Right atrium auricular region (tissue), 2 donors: ENCODE measurements around the gene NAB2. TPM values are rescaled to one million over a fixed set of nuclear protein-coding genes. Genes with fewer than 3 reads are reported as not detected.
A peak's percentile ranks its signal among the peaks of the same experiment; 100 is the strongest.

ENCODE experiments used
- DNase-seq: peaks from one replicate; pipeline ENCODE4 v3.0.0-alpha.2; 2019; ENCODE audit warnings: low spot score
- H3K27ac ChIP-seq, 2 donors: fragments of 200-600 bp; sonication (generic); 1 replicate in 1 of 2; 2 replicates in 1 of 2; pipeline ENCODE4 v1.5.1; 2016 to 2019
- H3K27me3 ChIP-seq, 2 donors: fragments of 200-600 bp; sonication (generic); one replicate each; pipeline versions ENCODE4 v1.5.1 to v1.6.0; 2017 to 2019
- H3K36me3 ChIP-seq: fragments of 200-600 bp; sonication (generic); one replicate; pipeline ENCODE4 v1.5.1; 2016
- H3K4me1 ChIP-seq, 2 donors: fragments of 200-600 bp; sonication (generic); one replicate each; pipeline versions ENCODE4 v1.5.1 to v1.6.0; 2017 to 2019
- H3K4me3 ChIP-seq, 2 donors: fragments of 200-600 bp; sonication (generic); 1 replicate in 1 of 2; 2 replicates in 1 of 2; pipeline ENCODE4 v1.5.1; 2017 to 2019; ENCODE audit warnings: mild to moderate bottlenecking in 1 of 2, moderate library complexity in 1 of 2
- H3K9me3 ChIP-seq, 2 donors: fragments of 200-600 bp; sonication (generic); one replicate each; pipeline ENCODE4 v1.5.1; 2019
- total RNA-seq, 2 donors: library from RNA; depleted of rRNA; stranded (reverse); fragments of >200 nt; gene quantifications; one replicate each; pipeline ENCODE4 v1.1.0, GENCODE V29; 2016
- TF ChIP-seq, protein P1 (sequence below), 2 donors: fragments of 200-600 bp; sonication (generic); IDR thresholded peaks; one replicate each; pipeline ENCODE4 v1.5.1; 2019; ENCODE audit warnings: antibody characterized with exemption in 2 of 2

NAB2 gene
- total RNA-seq, 2 donors from 2014 or later, result 9.0 to 21.1 TPM

DNA sequence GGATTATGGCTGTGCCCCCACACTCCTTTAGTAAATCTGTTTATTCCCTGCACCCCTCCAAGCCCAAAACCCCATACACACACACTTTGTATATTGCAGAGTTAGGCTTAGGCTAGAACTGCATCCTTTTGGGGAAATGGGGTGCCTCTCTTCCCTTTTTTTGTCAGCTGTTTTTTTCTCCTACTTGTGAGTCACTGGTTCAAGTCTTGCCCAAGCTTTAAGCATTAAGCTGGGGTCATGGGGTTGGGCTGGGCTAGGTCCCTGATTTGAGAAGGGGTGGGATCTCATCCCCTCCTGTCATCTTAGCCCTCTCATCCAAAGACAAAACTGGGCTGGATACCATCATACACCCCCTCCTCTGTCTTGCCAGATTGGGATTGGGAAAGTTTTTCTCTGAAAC lies 41.0 kb downstream of the NAB2 start:
- TF ChIP-seq, protein P1, sequence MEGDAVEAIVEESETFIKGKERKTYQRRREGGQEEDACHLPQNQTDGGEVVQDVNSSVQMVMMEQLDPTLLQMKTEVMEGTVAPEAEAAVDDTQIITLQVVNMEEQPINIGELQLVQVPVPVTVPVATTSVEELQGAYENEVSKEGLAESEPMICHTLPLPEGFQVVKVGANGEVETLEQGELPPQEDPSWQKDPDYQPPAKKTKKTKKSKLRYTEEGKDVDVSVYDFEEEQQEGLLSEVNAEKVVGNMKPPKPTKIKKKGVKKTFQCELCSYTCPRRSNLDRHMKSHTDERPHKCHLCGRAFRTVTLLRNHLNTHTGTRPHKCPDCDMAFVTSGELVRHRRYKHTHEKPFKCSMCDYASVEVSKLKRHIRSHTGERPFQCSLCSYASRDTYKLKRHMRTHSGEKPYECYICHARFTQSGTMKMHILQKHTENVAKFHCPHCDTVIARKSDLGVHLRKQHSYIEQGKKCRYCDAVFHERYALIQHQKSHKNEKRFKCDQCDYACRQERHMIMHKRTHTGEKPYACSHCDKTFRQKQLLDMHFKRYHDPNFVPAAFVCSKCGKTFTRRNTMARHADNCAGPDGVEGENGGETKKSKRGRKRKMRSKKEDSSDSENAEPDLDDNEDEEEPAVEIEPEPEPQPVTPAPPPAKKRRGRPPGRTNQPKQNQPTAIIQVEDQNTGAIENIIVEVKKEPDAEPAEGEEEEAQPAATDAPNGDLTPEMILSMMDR (IDR thresholded peaks at IDR 0.05), result no peak
- Histone ChIP-seq H3K4me3 (peak overlapping the region; percentile 61 to 77), H3K27me3 (no peaks in the 10 kb centered on the region), H3K36me3 (no peaks in the 10 kb centered on the region), H3K27ac (peak overlapping the region; percentile 97 to 98), H3K4me1 (peaks cover 0 to 71% of the 10 kb centered on the region in 2 donors), H3K9me3 (no peaks in the 10 kb centered on the region)
- peak; percentile 89 for DNase-seq

DNA sequence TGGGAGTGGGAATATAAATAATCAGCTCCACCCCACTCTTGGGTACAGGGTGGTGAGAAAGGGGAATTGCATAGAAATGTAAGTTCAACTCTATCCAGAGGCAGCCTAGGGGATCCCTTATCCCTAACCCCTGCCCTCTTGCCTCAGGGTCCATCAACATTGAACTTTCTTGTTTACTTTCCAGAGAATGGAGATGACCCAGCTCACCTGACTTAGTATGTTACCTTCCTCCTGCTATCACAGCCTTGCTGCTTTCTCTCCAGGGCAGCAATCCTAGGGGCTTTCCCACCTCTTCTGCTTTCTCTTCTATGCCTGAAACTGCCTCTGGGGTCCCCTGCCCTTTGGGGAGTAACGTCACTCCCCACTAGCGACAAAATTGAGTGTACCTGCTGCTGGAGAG lies 42.0 kb downstream of the NAB2 start:
- TF ChIP-seq, protein P1 (IDR thresholded peaks at IDR 0.05), result no peak
- no peak for DNase-seq
- Histone ChIP-seq H3K27ac (peak overlapping the region; percentile 97 to 98), H3K4me1 (peaks cover 0 to 81% of the 10 kb centered on the region in 2 donors), H3K27me3 (no peaks in the 10 kb centered on the region), H3K36me3 (no peaks in the 10 kb centered on the region), H3K9me3 (no peaks in the 10 kb centered on the region), H3K4me3 (peak overlapping the region; percentile 61 to 77)

DNA sequence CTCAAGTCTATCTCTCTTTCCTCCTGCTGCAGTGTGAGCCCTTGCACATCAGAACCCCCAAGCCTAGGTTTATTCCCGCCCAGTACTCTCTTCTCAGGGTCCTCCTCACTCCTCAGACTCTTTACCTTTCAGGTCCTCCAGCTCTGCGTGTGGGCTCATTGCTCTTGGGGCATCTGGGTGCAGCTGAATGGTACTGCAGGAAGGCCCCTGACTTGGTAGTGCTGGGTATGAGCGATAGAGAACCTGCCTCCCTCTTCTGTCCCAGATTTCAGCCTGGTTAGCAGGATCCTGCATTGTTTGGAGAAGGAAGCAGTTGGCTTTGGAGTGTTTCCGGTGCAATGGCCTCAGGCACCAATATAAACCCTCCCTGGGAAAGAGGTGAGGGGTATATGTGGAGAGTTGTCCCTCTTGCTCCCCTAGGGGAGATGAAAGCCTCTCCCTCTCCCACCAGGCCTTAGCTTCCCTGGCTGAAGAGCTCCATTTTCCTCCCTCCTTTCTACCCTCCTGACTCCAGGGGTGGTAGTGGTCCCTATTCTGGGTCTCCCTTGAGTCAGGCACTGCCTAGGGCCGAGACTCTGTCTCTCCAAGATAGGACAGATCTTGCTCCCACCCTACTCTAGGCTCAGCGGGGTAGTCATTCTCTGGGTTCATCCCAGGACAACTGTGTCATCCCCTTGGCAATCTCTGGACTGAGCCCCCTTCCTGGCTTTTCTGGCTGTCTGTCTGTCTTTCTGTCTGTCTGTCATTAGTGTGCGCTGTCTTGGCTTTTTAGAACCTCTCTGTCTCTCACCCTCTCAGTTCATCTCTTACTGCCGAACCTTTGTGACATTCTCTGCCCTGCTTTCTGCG lies 43.2 kb downstream of the NAB2 start:
- Histone ChIP-seq H3K4me3 (peak overlapping the region; percentile 9 to 15), H3K27me3 (no peaks in the 10 kb centered on the region), H3K4me1 (peaks cover 0 to 85% of the 10 kb centered on the region in 2 donors), H3K36me3 (no peaks in the 10 kb centered on the region), H3K27ac (peak overlapping the region; percentile 82 to 98), H3K9me3 (no peaks in the 10 kb centered on the region)
- DNase-seq, result no peak
- TF ChIP-seq, protein P1 (IDR thresholded peaks at IDR 0.05), result no peak

DNA sequence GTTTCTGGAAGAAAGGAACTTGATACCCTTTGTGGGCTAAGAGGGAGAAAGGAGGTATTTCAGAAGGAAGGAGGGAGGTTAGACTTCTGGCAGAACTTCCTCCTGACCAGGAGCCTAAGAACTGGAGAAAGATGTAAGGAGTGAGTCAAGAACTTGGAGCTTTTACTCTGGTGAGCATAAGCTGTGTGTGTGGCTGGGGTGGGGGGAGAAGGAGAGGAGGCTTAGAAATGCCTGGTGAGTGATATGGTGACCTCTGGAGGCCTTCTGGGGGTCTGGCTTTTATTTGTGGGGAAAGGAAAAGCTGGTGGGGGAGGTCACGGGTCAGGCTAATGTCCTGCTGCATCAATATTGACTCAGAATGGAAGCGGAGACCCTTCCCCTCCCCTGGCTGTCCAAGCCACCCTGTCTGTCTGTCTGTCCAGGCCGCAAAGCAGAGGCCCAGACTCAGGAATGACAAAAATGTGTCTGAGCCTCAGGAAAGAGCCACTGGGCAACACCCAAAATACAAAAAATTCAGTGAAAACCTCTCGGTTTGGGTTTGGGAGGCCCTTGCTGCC lies 44.2 kb downstream of the NAB2 start:
- peak overlapping the region; percentile 9 to 15 for H3K4me3 ChIP-seq
- peak overlapping the region; percentile 82 to 98 for H3K27ac ChIP-seq
- H3K36me3 ChIP-seq, result no peaks in the 10 kb centered on the region
- no peak for DNase-seq
- no peaks in the 10 kb centered on the region for H3K27me3 ChIP-seq
- TF ChIP-seq, protein P1 (IDR thresholded peaks at IDR 0.05), result no peak
- no peaks in the 10 kb centered on the region for H3K9me3 ChIP-seq
- peaks cover 0 to 93% of the 10 kb centered on the region in 2 donors for H3K4me1 ChIP-seq

DNA sequence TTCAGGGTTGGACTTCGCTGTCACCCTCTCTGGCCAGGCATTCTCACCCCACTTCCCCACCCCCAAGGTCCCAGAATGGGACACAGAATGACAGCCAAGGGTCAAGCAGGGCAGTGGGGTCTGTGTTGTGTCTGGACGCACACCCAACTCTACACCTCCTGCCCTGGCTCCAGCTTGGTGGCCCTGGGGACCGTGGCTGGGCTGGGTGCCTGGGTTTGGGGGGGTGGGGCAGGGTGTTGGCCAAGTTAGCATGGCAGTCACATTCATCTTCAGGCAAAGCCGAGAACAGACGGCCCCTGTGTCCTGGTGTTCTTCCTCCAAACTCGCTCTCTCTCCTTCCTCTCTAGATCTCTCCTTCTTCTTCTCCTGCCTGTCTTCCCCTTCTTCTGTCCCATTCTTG lies 45.0 kb downstream of the NAB2 start:
- Histone ChIP-seq H3K4me1 (peaks cover 0 to 97% of the 10 kb centered on the region in 2 donors), H3K4me3 (peak overlapping the region in 1 of 2 donors; percentile 15), H3K9me3 (no peaks in the 10 kb centered on the region), H3K27me3 (no peaks in the 10 kb centered on the region), H3K27ac (peak overlapping the region; percentile 82 to 98), H3K36me3 (peaks cover under 1% of the 10 kb centered on the region)
- TF ChIP-seq, protein P1 (IDR thresholded peaks at IDR 0.05), result no peak
- DNase-seq, result no peak
